Measurements from ENCODE around the gene GRIK2. TPM values are rescaled to one million over a fixed set of nuclear protein-coding genes. Genes with fewer than 3 reads are reported as not detected.
A peak's percentile ranks its signal among the peaks of the same experiment; 100 is the strongest.

The GRIK2 gene
- total RNA-seq, 1 donor from 2014 or later, result 0.40 TPM

DNA sequence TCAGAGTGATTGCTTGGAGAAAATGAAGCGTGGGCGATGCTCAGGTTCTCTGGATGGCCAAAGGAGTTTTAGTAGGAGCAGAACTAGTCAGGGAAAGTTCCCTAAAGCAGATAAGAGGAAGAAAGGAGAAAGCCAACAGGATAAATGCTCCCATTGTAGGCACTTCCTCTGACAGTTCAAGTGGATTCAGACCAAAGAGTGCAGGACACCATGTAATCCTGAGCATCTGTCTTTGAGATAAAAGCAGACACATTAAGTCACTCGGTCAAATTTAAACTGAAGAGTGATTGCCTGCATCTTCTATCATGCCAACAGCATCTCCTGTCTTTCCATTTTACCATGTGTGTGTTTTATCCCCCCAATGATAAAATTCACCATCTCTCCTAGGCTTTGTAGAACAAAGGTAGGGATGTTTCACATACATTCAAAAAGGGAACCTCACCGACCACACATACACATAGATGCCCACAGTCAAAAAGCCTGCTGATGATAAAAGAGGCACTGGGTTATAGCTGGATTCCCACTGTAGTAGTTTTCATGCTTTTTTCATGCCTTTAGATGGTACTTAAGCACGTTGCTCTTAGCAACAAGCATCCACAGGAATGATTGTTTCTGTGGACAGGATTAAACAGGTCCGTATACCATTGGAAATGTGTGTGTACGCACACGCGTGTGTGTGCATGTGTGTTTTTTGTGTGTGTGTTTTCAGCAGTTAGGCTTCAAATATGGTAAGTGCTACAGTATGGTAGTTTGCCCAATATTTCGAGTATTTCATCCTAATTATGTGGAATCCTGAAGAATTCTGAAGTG is 7.0 kb downstream of the GRIK2 start:
- DNase-seq (ENCODE audit: low read depth), result no peak

DNA sequence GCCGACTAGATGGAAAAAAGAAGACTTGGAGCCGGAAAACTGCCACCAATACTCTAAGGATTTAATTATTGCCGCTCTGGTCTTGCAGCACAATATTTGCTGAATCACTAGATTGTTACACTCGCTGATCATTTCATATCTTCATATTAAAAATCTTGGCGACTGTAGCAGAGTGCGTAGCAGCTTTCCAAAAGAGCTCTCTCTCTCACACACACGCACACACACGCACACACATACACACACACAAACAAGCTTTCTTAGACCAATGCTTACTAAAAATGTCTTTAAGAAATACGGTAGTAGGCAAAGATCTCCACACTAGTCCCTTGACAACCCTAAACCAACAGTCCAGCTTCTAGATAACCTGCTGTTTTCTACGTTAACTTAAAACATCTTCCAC is 7.7 kb downstream of the GRIK2 start:
- no peak for DNase-seq (ENCODE audit: low read depth)

DNA sequence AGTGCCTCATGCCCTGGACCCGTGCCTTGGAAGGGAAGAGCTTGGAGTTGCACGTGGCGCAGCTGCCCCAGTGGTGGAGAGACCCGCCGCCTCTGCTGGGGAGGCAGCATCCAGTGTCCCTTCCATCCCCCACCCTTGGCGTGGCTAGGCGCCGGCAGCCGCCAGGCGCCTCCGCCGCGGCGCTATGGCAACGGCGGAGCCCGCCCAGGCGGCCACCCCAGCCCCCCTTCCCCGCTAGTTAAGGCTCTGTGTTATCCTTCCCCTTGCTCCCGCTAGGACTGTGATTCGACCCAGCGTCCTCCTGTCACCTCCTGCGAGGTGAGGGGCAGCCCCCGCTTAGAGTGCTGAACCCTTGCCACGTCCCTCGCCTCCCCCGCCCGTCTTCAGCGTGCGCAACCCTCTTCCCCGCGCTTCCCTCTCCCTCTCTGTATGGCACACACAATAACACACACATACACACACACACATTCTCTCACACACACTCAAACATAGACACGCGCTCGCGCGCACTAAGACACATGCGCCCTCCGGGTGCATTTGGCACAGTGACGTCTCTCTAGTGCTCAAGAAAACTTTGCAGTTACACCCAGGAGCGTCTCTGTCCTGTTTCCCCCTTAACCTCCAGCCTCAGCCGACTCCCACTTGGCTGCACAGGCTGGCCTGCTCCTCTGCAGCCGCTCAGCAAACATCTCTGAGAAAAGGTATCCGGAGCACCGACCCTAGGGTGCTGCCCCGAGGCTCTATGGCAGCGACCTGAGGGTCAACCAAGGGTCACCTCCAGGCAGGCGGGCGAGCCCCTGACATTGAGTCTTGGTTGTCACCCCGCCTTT is 8.5 kb downstream of the GRIK2 start:
- DNase-seq (ENCODE audit: low read depth), result no peak

DNA sequence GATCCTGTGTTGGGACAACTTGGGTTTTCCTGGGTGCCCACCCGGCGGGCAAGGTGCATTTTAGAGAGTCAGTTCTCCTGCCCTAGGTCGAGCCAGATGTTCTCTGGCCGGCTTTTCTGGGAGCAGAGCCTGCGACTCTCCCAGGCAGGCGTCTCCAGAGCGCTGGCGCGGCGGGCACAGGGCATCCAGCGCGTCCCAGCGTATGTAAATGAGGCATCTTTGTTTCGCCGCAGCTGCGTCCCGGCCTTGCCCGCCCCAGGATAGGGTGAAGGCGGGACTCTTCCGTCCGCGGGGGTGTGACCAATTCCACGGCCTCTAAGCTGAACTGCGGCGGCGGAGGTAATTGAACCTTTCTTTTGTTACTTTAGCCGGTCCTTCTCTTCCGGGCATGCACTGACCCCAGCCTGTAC is 9.1 kb downstream of the GRIK2 start:
- DNase-seq (ENCODE audit: low read depth), result no peak

DNA sequence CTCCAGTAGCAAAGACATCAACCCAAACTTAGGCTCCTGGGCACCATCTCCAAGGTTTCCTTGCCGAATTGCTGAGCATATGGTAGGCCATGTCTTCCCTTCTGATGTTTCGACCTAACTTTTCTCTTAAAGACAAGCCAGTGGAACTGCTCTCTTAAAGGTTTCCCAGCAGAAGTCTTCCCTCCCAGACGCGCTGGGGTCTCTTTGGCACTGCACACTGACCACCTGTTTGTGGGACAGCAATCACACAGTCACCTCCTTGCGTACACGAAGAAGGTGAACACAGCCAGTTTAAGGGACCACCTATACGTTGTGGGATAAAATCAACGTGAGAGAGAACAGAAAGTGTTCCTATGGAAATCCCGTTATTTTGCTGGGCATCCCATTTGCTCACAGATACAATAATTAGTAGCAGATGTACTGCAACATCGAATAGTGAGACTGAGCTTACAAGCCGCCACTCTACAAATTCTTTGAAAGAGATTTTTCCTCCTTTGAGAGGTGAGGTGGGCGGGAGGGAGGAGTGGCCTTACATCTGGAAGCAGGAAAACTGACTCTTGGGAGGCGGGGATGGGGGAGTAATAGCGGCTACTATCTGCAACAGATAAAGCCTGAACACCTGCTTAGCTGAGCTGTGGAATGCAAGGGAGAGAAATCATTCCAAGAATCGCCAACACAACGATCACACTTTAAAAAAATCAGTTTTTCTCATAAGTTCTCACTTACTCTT is 9.9 kb downstream of the GRIK2 start:
- DNase-seq (ENCODE audit: low read depth), result no peak

DNA sequence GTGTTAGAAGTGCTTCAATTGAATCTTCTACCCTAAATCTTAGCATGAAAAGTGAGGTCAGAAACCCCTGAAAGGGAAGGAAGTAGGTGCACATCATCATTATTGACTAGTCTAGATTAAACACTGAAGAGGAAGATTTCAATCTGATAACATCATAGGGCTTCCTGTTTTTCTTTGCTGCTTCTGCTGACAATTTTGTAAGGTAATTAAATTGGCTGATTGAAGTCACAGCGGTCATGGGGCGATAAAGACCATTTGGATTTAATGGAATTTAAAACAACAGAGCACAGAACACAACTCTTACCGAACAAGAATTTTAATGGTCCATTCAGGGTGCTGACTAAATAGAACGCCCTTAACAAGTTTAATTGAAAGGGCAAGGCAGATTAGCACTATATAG is 11.3 kb downstream of the GRIK2 start:
- no peak for DNase-seq (ENCODE audit: low read depth)

DNA sequence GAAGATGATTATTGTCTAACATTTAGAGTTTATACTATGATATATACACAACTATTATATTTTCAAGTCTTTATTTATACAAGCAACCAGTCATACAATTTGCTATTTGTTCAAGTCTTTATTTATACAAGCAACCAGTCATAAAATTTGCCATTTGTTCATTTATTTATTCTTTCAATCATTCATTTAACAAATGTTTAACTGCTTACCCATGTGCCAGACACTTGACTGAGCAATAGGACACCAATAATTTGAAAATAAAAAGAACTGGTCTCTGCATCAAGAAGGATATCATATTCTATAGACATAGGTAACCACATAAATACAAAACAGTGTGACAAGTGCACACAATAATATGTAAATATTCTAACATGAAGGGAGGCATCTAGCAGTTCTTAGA is 20.3 kb downstream of the GRIK2 start:
- DNase-seq (ENCODE audit: low read depth), result no peak

DNA sequence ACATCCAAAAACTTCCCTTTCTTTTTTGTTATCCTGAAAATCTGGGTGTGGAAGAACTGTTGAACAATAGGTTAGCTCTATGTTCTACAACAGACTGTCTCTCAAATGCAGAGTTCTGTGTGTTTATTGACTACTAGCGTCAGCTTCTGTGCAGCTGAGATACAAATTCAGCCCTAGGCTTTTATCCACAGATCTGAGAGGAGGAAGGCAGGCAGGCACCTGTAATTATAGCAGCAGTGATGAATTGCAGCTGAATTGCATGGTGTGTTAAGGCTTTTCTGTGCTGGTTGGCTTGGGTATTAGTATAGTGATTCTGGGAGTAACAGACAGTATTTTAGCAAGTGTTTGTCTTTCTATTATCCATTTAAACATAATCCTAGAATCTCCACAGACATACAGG is 24.4 kb downstream of the GRIK2 start:
- no peak for DNase-seq (ENCODE audit: low read depth)

DNA sequence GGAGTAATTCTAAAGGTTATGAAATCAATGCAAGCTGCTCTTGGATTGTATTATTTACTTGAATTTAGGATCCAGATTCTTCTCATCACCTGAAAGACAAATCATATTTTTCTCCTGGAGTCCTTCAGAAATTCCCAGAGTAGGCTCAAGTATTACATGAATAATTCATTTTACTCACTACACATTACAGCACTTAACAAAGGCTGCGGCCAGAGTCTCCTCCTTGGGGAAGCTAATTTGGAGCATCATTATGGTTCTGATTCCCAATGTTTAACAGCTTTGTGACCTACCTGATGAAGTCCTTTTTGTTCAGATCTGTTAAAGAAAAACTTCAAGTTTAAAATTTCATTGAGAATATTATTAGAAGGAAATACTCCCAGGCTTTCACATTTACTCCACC is 28.7 kb downstream of the GRIK2 start:
- DNase-seq (ENCODE audit: low read depth), result no peak

DNA sequence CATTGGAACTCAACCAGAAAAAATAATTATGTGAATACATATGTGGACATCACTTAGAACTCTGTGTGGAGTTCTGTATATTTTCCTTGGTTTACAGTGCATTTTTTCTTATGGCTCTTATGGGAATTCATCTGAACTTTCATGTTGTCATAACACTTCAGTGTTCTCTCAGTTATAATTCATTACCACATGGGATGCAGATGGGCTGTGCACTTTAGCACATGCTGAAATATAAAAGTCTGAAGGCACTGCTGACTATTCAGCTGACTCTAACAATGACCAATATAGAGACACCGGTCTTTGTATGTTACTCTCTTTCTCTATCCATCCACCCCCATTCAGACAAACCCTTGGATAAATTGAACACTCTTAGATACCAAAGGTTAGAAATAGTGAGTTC is 29.3 kb downstream of the GRIK2 start:
- DNase-seq (ENCODE audit: low read depth), result no peak

DNA sequence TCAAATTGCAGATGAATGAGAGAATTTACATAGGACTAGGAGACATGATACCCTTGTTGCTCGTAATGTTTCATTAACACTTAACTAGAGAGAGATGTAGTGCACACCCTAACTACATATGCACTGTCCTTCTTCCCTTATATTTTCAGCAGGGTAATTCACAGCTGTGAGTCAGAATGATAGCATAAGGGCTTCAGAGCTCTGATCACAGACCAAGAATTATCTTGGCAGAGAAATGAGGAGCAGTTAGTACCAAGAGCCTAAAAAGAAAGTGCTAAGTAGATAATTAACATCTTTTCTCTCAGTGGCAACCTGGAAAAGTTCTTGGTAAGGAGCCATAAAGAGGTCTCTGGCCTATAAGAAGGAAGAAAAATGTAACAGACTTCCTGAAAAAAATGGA is 35.8 kb downstream of the GRIK2 start:
- peak; percentile 52 for DNase-seq (ENCODE audit: low read depth)

DNA sequence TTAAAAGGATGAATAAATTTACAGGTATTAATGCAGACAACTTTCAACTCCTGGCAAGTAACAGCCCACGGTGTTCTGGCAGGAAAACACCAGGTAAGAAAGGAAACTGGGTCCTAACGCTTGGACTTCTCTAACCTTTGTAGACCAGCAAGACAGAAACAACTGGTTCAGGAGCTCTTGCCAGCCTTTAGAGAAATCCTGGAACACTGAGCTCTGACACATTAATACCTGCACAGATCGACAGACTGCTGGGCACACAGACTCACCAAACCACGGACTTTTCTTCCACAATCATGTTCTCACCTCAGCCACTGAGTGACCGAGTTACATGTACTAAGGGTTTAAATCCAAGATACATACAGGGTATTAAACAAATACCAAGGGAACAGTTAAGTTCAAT is 36.3 kb downstream of the GRIK2 start:
- no peak for DNase-seq (ENCODE audit: low read depth)

DNA sequence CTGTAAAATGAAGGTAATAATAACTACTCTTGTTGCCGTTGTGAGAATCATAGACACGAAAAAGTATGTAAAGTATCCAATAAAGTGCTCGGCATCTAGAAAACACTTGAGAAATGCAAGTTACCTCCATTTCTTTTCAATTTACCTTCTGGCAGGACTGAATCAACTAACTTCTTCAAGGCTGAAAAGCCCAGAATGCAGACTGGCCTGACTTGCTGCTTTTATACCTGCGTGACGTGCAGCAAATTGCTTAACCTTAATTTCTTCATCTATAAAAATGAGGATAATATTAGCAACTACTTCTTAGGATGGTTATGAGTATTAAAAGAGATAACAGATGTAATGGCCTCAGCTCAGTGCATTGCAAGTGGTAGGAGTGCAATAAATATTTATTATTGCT is 39.6 kb downstream of the GRIK2 start:
- DNase-seq (ENCODE audit: low read depth), result no peak

DNA sequence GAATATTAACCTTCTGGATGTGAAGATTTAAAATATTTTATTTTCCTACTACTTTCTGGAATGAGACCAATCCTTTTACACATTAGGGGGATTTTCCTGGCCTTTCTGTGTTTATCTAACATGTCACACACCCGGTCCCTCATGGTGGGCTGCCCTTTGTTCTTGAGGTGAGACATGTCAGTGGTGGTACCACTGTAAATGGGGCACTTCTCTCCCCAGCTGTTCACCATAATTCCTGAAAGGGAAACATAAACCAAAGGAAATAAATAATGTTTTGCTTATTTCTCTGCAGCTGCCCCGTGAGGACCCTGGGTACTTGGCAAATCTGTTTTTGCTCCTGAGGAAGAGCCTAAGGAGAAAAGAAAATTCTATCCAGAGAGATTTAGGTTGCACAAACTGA is 41.1 kb downstream of the GRIK2 start:
- no peak for DNase-seq (ENCODE audit: low read depth)

DNA sequence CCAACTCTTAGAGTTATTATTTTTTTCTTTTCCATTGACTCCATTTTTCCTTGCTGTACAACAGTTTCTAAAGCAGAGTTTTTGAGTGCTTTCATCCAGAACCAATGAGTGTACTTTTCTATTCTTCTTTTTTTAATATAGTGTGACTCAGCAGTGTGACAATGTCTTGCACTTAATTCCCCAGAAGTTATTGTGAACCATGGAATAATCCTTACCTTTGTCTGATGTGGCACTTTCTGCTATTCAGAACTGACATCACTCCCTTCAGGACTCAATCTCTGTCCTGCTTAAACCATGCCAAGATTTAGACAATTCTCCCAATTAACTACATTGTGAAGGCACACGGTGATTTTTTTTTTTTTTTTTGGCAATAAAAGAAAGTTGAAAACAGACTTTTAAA is 41.5 kb downstream of the GRIK2 start:
- peak; percentile 33 for DNase-seq (ENCODE audit: low read depth)

DNA sequence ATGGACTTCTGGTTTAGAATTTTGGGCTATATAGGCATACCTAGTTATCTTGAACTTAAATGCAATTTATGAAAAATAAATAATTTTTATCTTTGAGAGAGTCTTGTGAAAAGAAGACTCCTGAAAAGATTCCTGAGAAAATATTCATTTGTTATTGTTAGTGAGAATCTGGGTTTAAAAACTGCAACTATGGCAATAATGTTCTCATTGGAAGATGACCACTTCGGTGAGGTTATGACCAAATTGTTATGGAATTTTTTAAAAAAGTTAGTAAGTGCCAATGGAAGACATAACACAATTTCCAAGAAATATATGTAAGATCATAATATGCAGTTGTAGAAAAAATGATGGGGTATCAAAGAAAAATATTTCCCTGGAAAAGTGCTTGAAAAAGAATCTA is 46.3 kb downstream of the GRIK2 start:
- DNase-seq (ENCODE audit: low read depth), result no peak

DNA sequence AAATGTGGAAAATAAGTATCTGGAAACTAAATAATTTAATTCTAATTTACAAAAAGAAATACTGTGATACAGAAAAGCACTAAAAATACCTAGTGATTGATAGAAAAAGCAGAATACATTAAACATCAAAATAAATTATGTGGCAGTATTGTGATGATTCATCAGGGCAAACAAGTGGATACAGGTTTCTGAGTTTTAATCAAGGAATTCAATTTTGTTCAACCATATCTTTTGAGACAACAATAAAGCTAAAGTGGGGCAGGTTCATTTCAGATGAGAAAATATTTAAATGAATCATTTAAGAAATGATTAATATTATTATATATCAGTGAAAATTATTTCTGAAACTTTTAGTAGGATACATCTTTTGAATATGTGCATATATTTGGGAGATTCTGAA is 49.8 kb downstream of the GRIK2 start:
- DNase-seq (ENCODE audit: low read depth), result no peak

DNA sequence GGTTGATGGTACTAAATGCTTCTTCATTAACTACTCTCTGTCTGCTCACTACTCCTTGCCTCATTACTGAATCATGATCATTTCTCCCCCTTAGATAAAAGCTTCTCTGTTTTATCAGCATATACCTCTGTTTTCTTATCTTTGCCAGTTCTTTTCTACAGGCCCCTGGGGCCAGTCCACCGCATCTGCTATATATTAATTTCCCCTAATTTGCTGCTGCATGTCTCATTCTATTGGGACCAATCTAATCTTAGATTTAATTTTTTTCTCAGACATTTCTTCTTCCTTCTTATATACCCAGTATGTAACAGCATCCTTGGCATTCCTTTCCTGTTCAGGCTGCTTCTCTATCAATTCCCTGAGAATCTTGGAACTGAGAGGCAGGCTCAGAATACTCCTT is 51.2 kb downstream of the GRIK2 start:
- DNase-seq (ENCODE audit: low read depth), result no peak

DNA sequence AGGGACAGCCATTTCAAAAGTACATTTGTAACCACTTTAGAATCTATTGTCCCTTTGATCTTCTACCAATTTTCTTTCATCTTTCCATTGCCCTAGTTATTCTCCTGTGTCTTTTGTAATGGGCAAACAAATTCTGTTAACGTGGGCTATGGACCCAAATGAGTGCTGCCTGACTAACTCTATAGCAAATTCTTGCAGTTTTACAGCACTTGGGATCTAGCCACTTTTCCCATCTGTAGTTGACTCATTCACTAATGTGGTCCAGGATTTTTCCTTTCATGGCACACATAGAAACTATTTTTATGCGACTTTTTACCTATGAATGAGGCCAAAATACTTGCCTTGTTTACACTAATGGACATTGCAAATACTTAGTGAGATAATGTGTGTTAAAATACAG is 52.0 kb downstream of the GRIK2 start:
- no peak for DNase-seq (ENCODE audit: low read depth)

DNA sequence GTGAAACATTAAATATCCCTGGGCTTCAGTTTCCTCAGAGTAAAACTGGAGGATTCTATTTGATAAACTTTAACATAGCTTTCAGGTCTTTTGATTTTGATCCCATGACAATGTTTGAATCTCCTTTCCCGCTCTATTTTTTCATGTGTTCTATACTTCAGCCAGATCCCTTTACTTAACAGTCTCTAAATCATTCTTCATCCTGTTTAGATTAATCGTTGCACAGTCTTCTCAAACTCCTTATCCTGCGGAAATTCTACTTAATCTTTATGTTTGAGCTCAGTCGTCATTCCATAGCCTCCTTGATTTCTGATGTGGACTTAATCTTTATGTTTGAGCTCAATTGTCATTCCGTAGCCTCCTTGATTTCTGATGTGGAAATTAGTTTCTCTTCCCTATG is 57.4 kb downstream of the GRIK2 start:
- DNase-seq (ENCODE audit: low read depth), result no peak

DNA sequence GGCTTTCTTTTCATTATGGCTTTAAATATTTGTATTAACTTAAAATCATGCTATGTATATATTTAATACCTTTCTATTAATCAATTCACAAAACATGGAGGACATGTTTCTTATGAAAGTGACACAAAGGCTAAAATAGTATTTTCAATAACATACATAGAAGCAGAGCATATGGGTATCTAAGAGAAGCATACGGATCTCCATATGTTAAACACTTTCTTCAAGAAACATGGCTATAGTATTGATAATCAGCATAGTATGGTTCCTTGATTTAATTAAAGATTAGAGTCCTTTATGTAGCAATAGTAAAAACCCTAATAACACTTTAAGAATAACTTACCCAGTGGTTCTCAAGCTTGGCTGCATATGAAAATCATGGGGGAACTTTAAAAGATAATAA is 58.5 kb downstream of the GRIK2 start:
- DNase-seq (ENCODE audit: low read depth), result no peak

DNA sequence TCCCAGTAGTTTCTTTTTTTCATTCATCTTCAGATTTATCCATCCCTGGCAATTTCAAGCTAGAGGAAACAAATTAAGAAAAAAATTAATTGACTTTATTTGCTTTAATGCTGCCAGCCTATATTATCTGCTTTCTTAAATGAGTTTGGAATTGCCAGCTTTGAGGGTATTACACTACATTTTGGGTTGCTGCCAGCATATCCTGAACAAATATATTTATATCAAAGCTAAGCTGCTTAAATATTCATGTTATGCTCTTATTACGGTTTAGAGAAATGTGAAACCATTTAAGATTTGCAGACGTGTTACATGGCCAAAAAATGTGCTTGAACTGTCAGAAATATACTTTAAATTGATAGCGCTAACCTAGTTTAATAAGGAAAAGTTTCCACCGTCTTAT is 59.7 kb downstream of the GRIK2 start:
- DNase-seq (ENCODE audit: low read depth), result no peak
